H9 (cell line): Measurements from ENCODE around the gene INSC. TPM values are rescaled to one million over a fixed set of nuclear protein-coding genes. Genes with fewer than 3 reads are reported as not detected.

ENCODE experiments used
- DNase-seq: peaks from one replicate; pipeline ENCODE4 v3.0.0-alpha.2; 2017
- H2AFZ ChIP-seq: one replicate; pipeline ENCODE4 v1.6.1; 2013; ENCODE audit warnings: mild to moderate bottlenecking, low read length, control low read depth, moderate library complexity
- H2AK5ac ChIP-seq: 2 replicates; pipeline ENCODE4 v1.6.1; 2013; ENCODE audit warnings: low read length, control low read depth, mixed read lengths; ENCODE audit not compliant: insufficient read length
- H2BK120ac ChIP-seq: one replicate; pipeline ENCODE4 v1.6.1; 2013; ENCODE audit warnings: low read depth, mild to moderate bottlenecking, low read length, control low read depth, inconsistent platforms; ENCODE audit not compliant: poor library complexity, severe bottlenecking
- H2BK12ac ChIP-seq: 2 replicates; pipeline ENCODE4 v1.6.1; 2013; ENCODE audit warnings: low read length, control low read depth, mixed read lengths, low read depth; ENCODE audit not compliant: insufficient read length
- H2BK15ac ChIP-seq: 2 replicates; pipeline ENCODE4 v1.6.1; 2013; ENCODE audit warnings: low read depth, low read length, control low read depth
- H2BK20ac ChIP-seq: one replicate; pipeline ENCODE4 v1.6.1; 2013; ENCODE audit warnings: low read depth, mild to moderate bottlenecking, low read length, control low read depth, inconsistent platforms; ENCODE audit not compliant: poor library complexity, severe bottlenecking
- H2BK5ac ChIP-seq: 2 replicates; pipeline ENCODE4 v1.6.1; 2013; ENCODE audit warnings: low read length, control low read depth, mixed read lengths; ENCODE audit not compliant: insufficient read length
- H3K14ac ChIP-seq: 2 replicates; pipeline ENCODE4 v1.6.1; 2013; ENCODE audit warnings: low read length, control low read depth; ENCODE audit not compliant: insufficient read depth
- H3K18ac ChIP-seq: 2 replicates; pipeline ENCODE4 v1.6.1; 2013; ENCODE audit warnings: low read depth, mild to moderate bottlenecking, mixed read lengths, low read length, control low read depth; ENCODE audit not compliant: insufficient read length
- H3K23ac ChIP-seq: 2 replicates; pipeline ENCODE4 v1.6.1; 2013; ENCODE audit warnings: low read length, control low read depth, mixed read lengths, low read depth; ENCODE audit not compliant: insufficient read length
- H3K23me2 ChIP-seq: 2 replicates; pipeline ENCODE4 v1.6.1; 2013; ENCODE audit warnings: low read depth, mild to moderate bottlenecking, mixed read lengths, low read length, control low read depth; ENCODE audit not compliant: insufficient read length, poor library complexity, severe bottlenecking
- H3K27ac ChIP-seq: 2 replicates; pipeline ENCODE4 v1.5.1; 2013; ENCODE audit warnings: low read length, control low read depth, mixed read lengths, low read depth; ENCODE audit not compliant: insufficient read length
- H3K27me3 ChIP-seq: 2 replicates; pipeline ENCODE4 v1.6.1; 2013; ENCODE audit warnings: low read length, control low read depth, inconsistent platforms; ENCODE audit not compliant: insufficient read depth
- H3K4ac ChIP-seq: 2 replicates; pipeline ENCODE4 v1.6.1; 2013; ENCODE audit warnings: low read depth, mild to moderate bottlenecking, control low read depth, inconsistent platforms, low read length, moderate library complexity
- H3K4me1 ChIP-seq: 2 replicates; pipeline ENCODE4 v1.6.1; 2013; ENCODE audit warnings: low read length, control low read depth, inconsistent platforms; ENCODE audit not compliant: insufficient read depth
- H3K4me2 ChIP-seq: 2 replicates; pipeline ENCODE4 v1.6.1; 2013; ENCODE audit warnings: low read length, control low read depth, mixed read lengths; ENCODE audit not compliant: insufficient read length, insufficient read depth
- H3K56ac ChIP-seq: 2 replicates; pipeline ENCODE4 v1.6.1; 2013; ENCODE audit warnings: low read depth, mild to moderate bottlenecking, mixed read lengths, low read length, control low read depth; ENCODE audit not compliant: insufficient read length
- H3K79me1 ChIP-seq: 2 replicates; pipeline ENCODE4 v1.6.1; 2013; ENCODE audit warnings: low read depth, mild to moderate bottlenecking, moderate library complexity, low read length, control low read depth, inconsistent platforms; ENCODE audit not compliant: insufficient read depth, poor library complexity, severe bottlenecking
- H3K79me2 ChIP-seq: 2 replicates; pipeline ENCODE4 v1.6.1; 2013; ENCODE audit warnings: low read length, control low read depth, inconsistent platforms; ENCODE audit not compliant: insufficient read depth
- H3K9ac ChIP-seq: 2 replicates; pipeline ENCODE4 v1.6.1; 2013; ENCODE audit warnings: low read length, control low read depth, mixed read lengths; ENCODE audit not compliant: insufficient read length; ENCODE audit errors: extremely low read depth
- H3K9me3 ChIP-seq: one replicate; pipeline ENCODE4 v1.6.1; 2013; ENCODE audit warnings: low read depth, low read length, inconsistent platforms; ENCODE audit not compliant: control insufficient read depth
- H3T11ph ChIP-seq: one replicate; pipeline ENCODE4 v1.6.1; 2013; ENCODE audit warnings: mild to moderate bottlenecking, low read length, control low read depth, inconsistent platforms
- H4K20me1 ChIP-seq: one replicate; pipeline ENCODE4 v1.6.1; 2013; ENCODE audit not compliant: control insufficient read depth, insufficient read length, insufficient read depth
- H4K5ac ChIP-seq: 2 replicates; pipeline ENCODE4 v1.6.1; 2013; ENCODE audit warnings: low read depth, mild to moderate bottlenecking, mixed read lengths, low read length, control low read depth; ENCODE audit not compliant: insufficient read length
- H4K8ac ChIP-seq: replicated peaks from 2 replicates; pipeline ENCODE4 v1.6.1; 2013; ENCODE audit warnings: low read length, control low read depth, mixed read lengths, low read depth; ENCODE audit not compliant: insufficient read length
- H4K91ac ChIP-seq: 2 replicates; pipeline ENCODE4 v1.6.1; 2013; ENCODE audit warnings: low read depth, mild to moderate bottlenecking, moderate library complexity, mixed read lengths, low read length, control low read depth; ENCODE audit not compliant: insufficient read length
- H3K27ac Mint-ChIP-seq, 3 experiments: 2 replicates in 2 of 3; 3 replicates in 1 of 3; pipeline ENCODE4 v1.8.0; 2020 to 2021; ENCODE audit warnings: mixed read lengths in 3 of 3, mild to moderate bottlenecking in 1 of 3, moderate library complexity in 1 of 3
- H3K27me3 Mint-ChIP-seq: 2 replicates; pipeline ENCODE4 v1.8.0; 2021; ENCODE audit warnings: low read depth, mild to moderate bottlenecking, moderate library complexity, mixed read lengths
- H3K36me3 Mint-ChIP-seq, 3 experiments: 2 replicates in 2 of 3; 3 replicates in 1 of 3; pipeline ENCODE4 v1.8.0; 2020 to 2021; ENCODE audit warnings: low read depth in 3 of 3, mixed read lengths in 3 of 3; ENCODE audit not compliant: insufficient read depth in 1 of 3
- H3K4me1 Mint-ChIP-seq, 2 experiments: 2 replicates each; pipeline ENCODE4 v1.8.0; 2020; ENCODE audit warnings: mixed read lengths in 2 of 2
- H3K4me3 Mint-ChIP-seq, 2 experiments: 2 replicates in 1 of 2; 3 replicates in 1 of 2; pipeline ENCODE4 v1.8.0; 2020 to 2021; ENCODE audit warnings: mild to moderate bottlenecking in 2 of 2, mixed read lengths in 2 of 2, moderate library complexity in 1 of 2
- H3K9me3 Mint-ChIP-seq, 2 experiments: 2 replicates in 1 of 2; 3 replicates in 1 of 2; pipeline ENCODE4 v1.8.0; 2020; ENCODE audit warnings: mild to moderate bottlenecking in 2 of 2, mixed read lengths in 2 of 2, moderate library complexity in 1 of 2
- CTCF ChIP-seq: fragments of 200-600 bp; sonication (generic); conservative IDR thresholded peaks from 3 replicates; pipeline ENCODE4 v1.8.0; 2021; ENCODE audit warnings: antibody characterized with exemption, mild to moderate bottlenecking
- total RNA-seq: library from RNA; stranded (reverse); gene quantifications from 2 replicates; pipeline ENCODE4 v1.2.1, GENCODE V29; 2021

INSC gene
- total RNA-seq, 1 experiment from 2014 or later = not detected

GRCh38 chr11:15280393-15280792 is 165.7 kb downstream of the INSC start:
- Histone ChIP-seq H3K23ac (no peak overlapping the region), H3K4ac (no peak overlapping the region), H3K79me1 (no peaks in the 10 kb centered on the region), H3K4me1 (no peaks in the 10 kb centered on the region), H3K9me3 (no peaks in the 10 kb centered on the region), H3T11ph (no peak overlapping the region), H2BK15ac (no peak overlapping the region), H4K8ac (no peak overlapping the region), H3K56ac (no peak overlapping the region), H3K79me2 (no peaks in the 10 kb centered on the region), H3K18ac (no peak overlapping the region), H2BK12ac (no peak overlapping the region), H3K9ac (no peak overlapping the region), H2AFZ (no peak overlapping the region), H4K91ac (no peak overlapping the region), H4K20me1 (no peaks in the 10 kb centered on the region), H2BK5ac (no peak overlapping the region), H3K27me3 (no peaks in the 10 kb centered on the region), H3K4me2 (no peak overlapping the region), H3K27ac (no peak overlapping the region), H2BK20ac (no peak overlapping the region), H2AK5ac (no peak overlapping the region), H2BK120ac (no peak overlapping the region), H3K23me2 (no peaks in the 10 kb centered on the region), H4K5ac (no peak overlapping the region), H3K14ac (no peak overlapping the region)
- peaks cover 8 to 9% of the 10 kb centered on the region in 2 experiments for H3K4me1 Mint-ChIP-seq
- no peaks in the 10 kb centered on the region for H3K9me3 Mint-ChIP-seq
- H3K36me3 Mint-ChIP-seq = no peaks in the 10 kb centered on the region
- no peak overlapping the region for H3K27ac Mint-ChIP-seq
- H3K4me3 Mint-ChIP-seq = no peak overlapping the region
- DNase-seq = no peak
- no peak for TF ChIP-seq CTCF
- H3K27me3 Mint-ChIP-seq = peaks cover 2% of the 10 kb centered on the region
